SJSA1 (cell line): Measurements from ENCODE around the gene OR52N2. TPM values are rescaled to one million over a fixed set of nuclear protein-coding genes. Genes with fewer than 3 reads are reported as not detected.

ENCODE experiments used
- DNase-seq, 2 experiments: peaks; one replicate each; pipeline ENCODE4 v3.0.0-alpha.2; 2015 to 2020; ENCODE audit warnings: low spot score in 2 of 2, low read depth in 1 of 2
- H3K27ac ChIP-seq: fragments of 250-450 bp; sonication (Bioruptor Pico); 2 replicates; pipeline ENCODE4 v1.5.1; 2020; ENCODE audit warnings: mild to moderate bottlenecking, moderate library complexity
- H3K27me3 ChIP-seq: fragments of 250-450 bp; sonication (Bioruptor Pico); replicated peaks from 2 replicates; pipeline ENCODE4 v1.5.1; 2020; ENCODE audit warnings: mild to moderate bottlenecking, moderate library complexity
- H3K36me3 ChIP-seq: fragments of 250-450 bp; sonication (Bioruptor Pico); 2 replicates; pipeline ENCODE4 v1.5.1; 2020; ENCODE audit warnings: mild to moderate bottlenecking
- H3K4me1 ChIP-seq: fragments of 250-450 bp; sonication (Bioruptor Pico); replicated peaks from 2 replicates; pipeline ENCODE4 v1.6.1; 2021; ENCODE audit warnings: mild to moderate bottlenecking
- H3K4me3 ChIP-seq: fragments of 250-450 bp; sonication (Bioruptor Pico); 2 replicates; pipeline ENCODE4 v1.5.1; 2020; ENCODE audit warnings: mild to moderate bottlenecking
- H3K9me3 ChIP-seq: fragments of 250-450 bp; sonication (Bioruptor Pico); replicated peaks from 2 replicates; pipeline ENCODE4 v1.5.1; 2020; ENCODE audit warnings: mild to moderate bottlenecking
- total RNA-seq: library from RNA; depleted of rRNA; stranded (reverse); fragments of >200 nt; shearing (Covaris generic); gene quantifications from 2 replicates; pipeline ENCODE4 v1.2.3, GENCODE V29; 2014; rRNA removed

OR52N2 gene
- total RNA-seq, 1 experiment from 2014 or later, result not detected

- Histone ChIP-seq H3K4me3 (no peak overlapping the region), H3K4me1 (no peaks in the 10 kb centered on the region), H3K27me3 (no peaks in the 10 kb centered on the region), H3K27ac (no peak overlapping the region), H3K9me3 (no peaks in the 10 kb centered on the region), H3K36me3 (no peaks in the 10 kb centered on the region)
- DNase-seq, result no peak
Observed at GRCh38 chr11:5837695-5838094, 29.0 kb downstream of the OR52N2 start.

DNA sequence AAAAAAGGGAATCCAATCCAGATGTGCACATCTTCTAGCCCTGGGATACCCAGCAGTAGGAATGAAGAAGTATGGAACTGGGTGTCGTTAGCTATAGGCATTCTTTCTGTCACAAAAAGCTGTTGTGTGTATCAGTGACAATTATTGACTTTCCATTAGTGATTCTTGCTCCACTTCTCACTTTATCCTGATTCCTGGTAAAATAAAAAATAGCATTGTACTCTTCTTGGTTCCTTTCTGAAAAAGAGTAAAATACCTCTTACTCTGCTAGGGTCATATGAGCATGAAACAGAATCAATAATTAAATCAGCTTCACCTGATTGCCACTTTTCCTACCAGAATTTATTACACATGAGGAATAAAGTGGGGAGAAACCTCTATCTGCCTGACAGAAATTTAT lies 33.1 kb downstream of the OR52N2 start, which contains the start of gene OR52E6:
TSS of gene OR52E6 (minus strand) at position 101 of the 400 bp plus-strand sequence. CDS start at position 101, 0 bp downstream.
- DNase-seq, result no peak
- Histone ChIP-seq H3K27ac (no peak within 1 kb of the TSS), H3K9me3 (no peaks in the 10 kb centered on the region), H3K4me1 (no peaks in the 10 kb centered on the region), H3K4me3 (no peak within 1 kb of the TSS), H3K36me3 (no peaks in the 10 kb centered on the region), H3K27me3 (no peaks in the 10 kb centered on the region)

- Histone ChIP-seq H3K4me3 (no peak overlapping the region), H3K36me3 (no peaks in the 10 kb centered on the region), H3K27me3 (no peaks in the 10 kb centered on the region), H3K27ac (no peak overlapping the region), H3K9me3 (no peaks in the 10 kb centered on the region), H3K4me1 (no peaks in the 10 kb centered on the region)
- DNase-seq, result no peak
Observed at GRCh38 chr11:5846701-5847100, 38.0 kb downstream of the OR52N2 start.

DNA sequence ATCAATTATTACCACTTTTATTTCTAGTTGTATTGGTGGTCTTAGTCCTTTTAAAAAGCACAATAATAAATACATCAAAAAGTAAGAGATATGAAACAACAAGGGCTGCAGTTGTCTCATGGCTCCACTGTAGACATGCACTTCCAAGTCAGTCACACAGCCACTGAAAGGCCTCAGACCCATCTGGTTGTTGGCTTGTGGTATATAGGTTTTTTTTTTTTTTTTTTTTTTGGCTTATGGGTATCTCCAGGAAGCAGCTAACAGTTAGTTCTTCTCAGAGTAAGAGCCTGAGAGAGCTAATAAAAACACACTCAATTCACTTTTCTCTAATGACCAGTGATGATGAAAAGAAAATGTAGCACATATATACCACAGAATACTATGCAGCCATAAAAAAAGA lies 39.0 kb downstream of the OR52N2 start:
- H3K27me3 ChIP-seq, result no peaks in the 10 kb centered on the region
- H3K4me3 ChIP-seq, result no peak overlapping the region
- H3K27ac ChIP-seq, result no peak overlapping the region
- H3K9me3 ChIP-seq, result no peaks in the 10 kb centered on the region
- DNase-seq, result no peak
- H3K36me3 ChIP-seq, result no peaks in the 10 kb centered on the region
- H3K4me1 ChIP-seq, result no peaks in the 10 kb centered on the region

- Histone ChIP-seq H3K27ac (no peak overlapping the region), H3K9me3 (no peaks in the 10 kb centered on the region), H3K4me1 (no peaks in the 10 kb centered on the region), H3K36me3 (no peaks in the 10 kb centered on the region), H3K4me3 (no peak overlapping the region), H3K27me3 (no peaks in the 10 kb centered on the region)
- no peak for DNase-seq
Observed at GRCh38 chr11:5851002-5851401, 42.3 kb downstream of the OR52N2 start.

DNA sequence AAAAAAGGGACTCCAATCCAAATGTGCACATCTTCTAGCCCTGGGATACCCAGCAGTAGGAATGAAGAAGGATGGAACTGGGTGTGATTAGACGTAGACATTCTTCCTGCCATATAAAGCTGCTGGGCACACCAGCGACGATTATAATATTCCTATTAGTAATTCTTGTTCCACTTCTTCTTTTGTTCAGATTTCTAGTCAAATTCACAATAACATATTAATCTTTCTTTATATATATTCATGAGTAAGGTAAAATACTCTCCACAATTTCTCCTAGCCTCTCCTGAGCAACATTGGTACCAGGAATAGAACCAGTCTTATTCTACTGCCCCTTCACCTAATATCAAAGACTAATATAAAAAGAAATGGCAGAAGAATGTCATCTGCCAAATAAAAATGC lies 48.9 kb downstream of the OR52N2 start, which contains the start of gene OR52E8:
TSS of gene OR52E8 (minus strand) at position 101 of the 400 bp plus-strand sequence. CDS start at position 101, 0 bp downstream.
- H3K9me3 ChIP-seq, result no peaks in the 10 kb centered on the region
- no peaks in the 10 kb centered on the region for H3K27me3 ChIP-seq
- H3K4me1 ChIP-seq, result no peaks in the 10 kb centered on the region
- no peak within 1 kb of the TSS for H3K4me3 ChIP-seq
- no peak for DNase-seq
- H3K27ac ChIP-seq, result no peak within 1 kb of the TSS
- no peaks in the 10 kb centered on the region for H3K36me3 ChIP-seq

DNA sequence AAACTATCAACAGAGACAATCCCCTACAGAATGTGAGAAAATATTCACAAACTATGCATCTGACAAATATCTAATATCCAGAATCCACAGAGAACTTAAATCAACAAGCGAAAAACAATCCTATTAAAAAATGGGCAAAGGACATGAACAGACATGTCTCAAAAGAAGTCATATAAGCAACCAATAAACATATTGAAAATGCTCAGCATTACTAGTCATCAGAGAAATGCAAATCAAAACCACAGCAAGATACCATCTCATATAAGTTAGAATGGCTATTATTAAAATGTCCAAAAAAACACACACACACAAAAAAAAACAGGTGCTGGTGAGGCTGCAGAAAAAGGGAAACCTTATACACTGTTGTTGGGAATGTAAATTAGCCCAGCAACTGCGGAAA lies 57.1 kb downstream of the OR52N2 start:
- no peaks in the 10 kb centered on the region for H3K9me3 ChIP-seq
- no peaks in the 10 kb centered on the region for H3K27me3 ChIP-seq
- no peaks in the 10 kb centered on the region for H3K36me3 ChIP-seq
- H3K27ac ChIP-seq, result no peak overlapping the region
- no peaks in the 10 kb centered on the region for H3K4me1 ChIP-seq
- DNase-seq, result no peak
- H3K4me3 ChIP-seq, result no peak overlapping the region

Other genes with a start within 250 kb of the OR52N2 start
- gene OR52B6, start 228.0 kb upstream of the OR52N2 start, total RNA-seq, result not detected in 2 replicates
- gene TRIM6, start 212.3 kb upstream of the OR52N2 start, total RNA-seq, result 24.1 and 26.2 TPM in 2 replicates
- gene TRIM34, start 183.9 kb upstream of the OR52N2 start, total RNA-seq, result 6.0 and 10.6 TPM in 2 replicates
- gene TRIM5, start 123.8 kb upstream of the OR52N2 start, total RNA-seq, result 37.2 and 51.1 TPM in 2 replicates
- gene TRIM22, start 119.1 kb upstream of the OR52N2 start, total RNA-seq, result 125 and 142 TPM in 2 replicates
- gene OR56B1, start 72.5 kb upstream of the OR52N2 start, total RNA-seq, result not detected in 2 replicates
- not detected in 2 replicates for gene OR52N4, start 54.7 kb upstream of the OR52N2 start, total RNA-seq
- gene OR52N5, start 25.6 kb upstream of the OR52N2 start, total RNA-seq, result not detected in 2 replicates
- not detected in 2 replicates for gene OR52N1, start 17.7 kb upstream of the OR52N2 start, total RNA-seq
- gene OR52E6, start 33.0 kb downstream of the OR52N2 start, total RNA-seq, result not detected in 2 replicates
- not detected in 2 replicates for gene OR52E8, start 48.8 kb downstream of the OR52N2 start, total RNA-seq
- gene OR52E4, start 71.7 kb downstream of the OR52N2 start, total RNA-seq, result not detected in 2 replicates
- not detected in 2 replicates for gene OR52E5, start 84.3 kb downstream of the OR52N2 start, total RNA-seq
- gene OR56A3, start 133.3 kb downstream of the OR52N2 start, total RNA-seq, result not detected in 2 replicates
- not detected in 2 replicates for gene OR56A5, start 159.6 kb downstream of the OR52N2 start, total RNA-seq
- gene OR52L1, start 178.1 kb downstream of the OR52N2 start, total RNA-seq, result not detected in 2 replicates
- gene OR56A4, start 198.0 kb downstream of the OR52N2 start, total RNA-seq, result not detected in 2 replicates
- not detected in 2 replicates for gene OR56A1, start 221.8 kb downstream of the OR52N2 start, total RNA-seq